ENCODE measurements around the gene ACVR2A. TPM values are rescaled to one million over a fixed set of nuclear protein-coding genes. Genes with fewer than 3 reads are reported as not detected.

ACVR2A gene
- total RNA-seq, 4 donors from 2014 or later: 23.0 to 48.1 (median 23.8) TPM

DNA sequence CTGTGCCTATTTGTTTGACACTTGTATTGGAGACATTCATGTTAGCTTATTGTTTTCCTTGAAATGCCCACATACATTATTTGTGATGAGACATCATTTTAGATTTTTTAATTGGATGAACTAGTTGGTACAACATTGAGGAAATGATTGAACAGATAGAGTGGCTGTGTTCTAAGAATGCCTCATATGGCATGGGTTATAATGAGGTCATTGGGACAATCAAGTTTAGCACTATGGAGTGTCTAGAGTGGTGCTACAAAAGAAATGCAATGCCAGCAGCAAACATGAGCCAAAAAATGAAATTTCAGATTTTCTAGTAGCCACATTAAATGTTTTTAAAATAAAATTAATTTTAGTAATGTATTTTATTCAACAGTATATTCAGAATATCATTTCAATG is 28.1 kb downstream of the ACVR2A start:
- Histone ChIP-seq H3K4me3 (no peak overlapping the region), H3K9me3 (no peaks in the 10 kb centered on the region), H3K36me3 (no peaks in the 10 kb centered on the region), H3K27ac (no peak overlapping the region), H3K27me3 (no peaks in the 10 kb centered on the region), H3K4me1 (peaks cover 0 to 65% (median 8%) of the 10 kb centered on the region in 3 donors)
- ATAC-seq: no peak
- TF ChIP-seq POLR2A (IDR thresholded peaks at IDR 0.05) (no peak), POLR2AphosphoS5 (IDR thresholded peaks at IDR 0.05) (no peak), EP300 (IDR thresholded peaks at IDR 0.05) (no peak)
- TF ChIP-seq, protein P1, sequence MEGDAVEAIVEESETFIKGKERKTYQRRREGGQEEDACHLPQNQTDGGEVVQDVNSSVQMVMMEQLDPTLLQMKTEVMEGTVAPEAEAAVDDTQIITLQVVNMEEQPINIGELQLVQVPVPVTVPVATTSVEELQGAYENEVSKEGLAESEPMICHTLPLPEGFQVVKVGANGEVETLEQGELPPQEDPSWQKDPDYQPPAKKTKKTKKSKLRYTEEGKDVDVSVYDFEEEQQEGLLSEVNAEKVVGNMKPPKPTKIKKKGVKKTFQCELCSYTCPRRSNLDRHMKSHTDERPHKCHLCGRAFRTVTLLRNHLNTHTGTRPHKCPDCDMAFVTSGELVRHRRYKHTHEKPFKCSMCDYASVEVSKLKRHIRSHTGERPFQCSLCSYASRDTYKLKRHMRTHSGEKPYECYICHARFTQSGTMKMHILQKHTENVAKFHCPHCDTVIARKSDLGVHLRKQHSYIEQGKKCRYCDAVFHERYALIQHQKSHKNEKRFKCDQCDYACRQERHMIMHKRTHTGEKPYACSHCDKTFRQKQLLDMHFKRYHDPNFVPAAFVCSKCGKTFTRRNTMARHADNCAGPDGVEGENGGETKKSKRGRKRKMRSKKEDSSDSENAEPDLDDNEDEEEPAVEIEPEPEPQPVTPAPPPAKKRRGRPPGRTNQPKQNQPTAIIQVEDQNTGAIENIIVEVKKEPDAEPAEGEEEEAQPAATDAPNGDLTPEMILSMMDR (IDR thresholded peaks at IDR 0.05): no peak

DNA sequence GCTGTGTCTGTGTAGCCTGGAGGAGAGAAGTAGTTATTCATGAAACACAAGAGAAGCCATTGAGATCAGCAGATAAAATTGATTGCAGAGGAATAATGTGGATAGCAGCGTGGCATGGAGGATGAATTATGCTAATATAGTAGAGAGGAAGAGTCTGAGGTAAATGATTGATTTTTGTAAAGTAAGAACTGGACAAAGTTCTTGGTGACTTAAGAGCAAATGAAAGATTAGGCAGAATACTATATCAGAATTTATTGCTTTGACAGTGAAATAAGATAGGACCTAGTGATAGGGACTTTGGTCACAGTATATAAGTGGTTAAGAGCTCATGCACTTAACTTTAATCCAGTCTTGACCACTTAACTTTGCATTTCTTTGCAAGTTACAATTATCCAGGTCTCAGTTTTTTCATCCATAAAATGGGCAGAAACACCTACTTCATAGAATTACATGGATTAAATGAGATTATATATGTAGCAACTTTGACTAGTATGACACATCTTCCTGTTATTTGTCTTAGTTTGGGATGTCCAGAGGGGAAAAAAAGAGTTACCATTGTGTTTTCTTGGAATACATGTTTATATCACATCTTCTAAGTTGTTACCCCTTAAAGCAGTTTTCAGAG is 29.1 kb downstream of the ACVR2A start:
- no peak for ATAC-seq
- Histone ChIP-seq H3K27me3 (no peaks in the 10 kb centered on the region), H3K4me3 (no peak overlapping the region), H3K36me3 (no peaks in the 10 kb centered on the region), H3K27ac (no peak overlapping the region), H3K9me3 (no peaks in the 10 kb centered on the region), H3K4me1 (peaks cover 0 to 75% (median 8%) of the 10 kb centered on the region in 3 donors)
- TF ChIP-seq, protein P1 (IDR thresholded peaks at IDR 0.05): no peak
- no peak for TF ChIP-seq POLR2A (IDR thresholded peaks at IDR 0.05)
- TF ChIP-seq POLR2AphosphoS5 (IDR thresholded peaks at IDR 0.05): no peak
- TF ChIP-seq EP300 (IDR thresholded peaks at IDR 0.05): no peak
- WGBS, 2 donors (ENCODE audit: low coverage in 1 of 2): 80% methylated on average over 1 of the region's 1 CpG; no CpG with 5 or more reads in 1 of the 2 donors

DNA sequence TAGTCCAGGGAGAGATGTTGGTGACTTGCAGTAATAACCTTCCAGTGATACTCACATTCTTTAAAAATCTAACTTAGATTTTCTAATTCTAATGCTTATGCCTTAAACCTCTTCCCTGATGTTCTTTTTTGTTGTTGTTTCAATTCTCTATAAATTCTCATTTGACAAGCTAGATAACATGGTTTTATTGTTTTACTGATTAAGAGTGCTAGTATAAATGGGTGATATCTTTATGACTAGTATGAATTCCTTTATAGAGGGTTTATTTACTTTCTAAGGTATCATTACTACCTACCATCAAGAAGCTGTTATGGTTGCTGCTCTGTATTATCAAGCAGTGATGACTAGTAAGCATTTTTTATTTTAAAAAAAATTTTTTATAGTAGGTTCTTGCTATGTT is 35.0 kb downstream of the ACVR2A start:
- Histone ChIP-seq H3K27me3 (no peaks in the 10 kb centered on the region), H3K4me1 (peaks cover 3 to 99% (median 15%) of the 10 kb centered on the region in 3 donors), H3K27ac (no peak overlapping the region), H3K36me3 (no peaks in the 10 kb centered on the region), H3K4me3 (no peak overlapping the region), H3K9me3 (no peaks in the 10 kb centered on the region)
- ATAC-seq: no peak
- no peak for TF ChIP-seq EP300 (IDR thresholded peaks at IDR 0.05)
- TF ChIP-seq, protein P1 (IDR thresholded peaks at IDR 0.05): no peak
- no peak for TF ChIP-seq POLR2AphosphoS5 (IDR thresholded peaks at IDR 0.05)
- TF ChIP-seq POLR2A (IDR thresholded peaks at IDR 0.05): no peak

DNA sequence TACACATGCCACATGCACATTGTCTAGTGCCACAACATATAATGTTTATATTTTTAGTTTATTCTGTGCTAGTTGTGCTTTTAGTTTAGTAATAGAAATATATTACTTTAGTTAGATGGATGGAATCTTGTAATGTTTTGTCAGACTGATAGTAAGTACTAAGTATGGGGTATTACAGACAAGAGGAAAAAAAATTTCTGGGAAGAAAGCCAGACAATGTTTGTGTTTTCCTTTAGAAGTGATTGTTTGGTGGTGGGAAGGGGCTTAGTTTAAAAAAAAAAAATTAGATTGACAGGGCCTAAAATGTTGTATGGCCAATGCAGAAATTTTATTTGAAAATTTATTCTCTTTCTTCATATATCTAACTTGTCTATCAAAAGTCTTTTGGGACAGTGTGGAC is 37.8 kb downstream of the ACVR2A start:
- no peaks in the 10 kb centered on the region for H3K9me3 ChIP-seq
- H3K27me3 ChIP-seq: no peaks in the 10 kb centered on the region
- no peaks in the 10 kb centered on the region for H3K36me3 ChIP-seq
- TF ChIP-seq POLR2A (IDR thresholded peaks at IDR 0.05) (no peak), POLR2AphosphoS5 (IDR thresholded peaks at IDR 0.05) (no peak), EP300 (IDR thresholded peaks at IDR 0.05) (no peak)
- TF ChIP-seq, protein P1 (IDR thresholded peaks at IDR 0.05): no peak
- ATAC-seq: no peak
- H3K27ac ChIP-seq: no peak overlapping the region
- H3K4me3 ChIP-seq: no peak overlapping the region
- peaks cover 3 to 98% (median 6%) of the 10 kb centered on the region in 3 donors for H3K4me1 ChIP-seq

DNA sequence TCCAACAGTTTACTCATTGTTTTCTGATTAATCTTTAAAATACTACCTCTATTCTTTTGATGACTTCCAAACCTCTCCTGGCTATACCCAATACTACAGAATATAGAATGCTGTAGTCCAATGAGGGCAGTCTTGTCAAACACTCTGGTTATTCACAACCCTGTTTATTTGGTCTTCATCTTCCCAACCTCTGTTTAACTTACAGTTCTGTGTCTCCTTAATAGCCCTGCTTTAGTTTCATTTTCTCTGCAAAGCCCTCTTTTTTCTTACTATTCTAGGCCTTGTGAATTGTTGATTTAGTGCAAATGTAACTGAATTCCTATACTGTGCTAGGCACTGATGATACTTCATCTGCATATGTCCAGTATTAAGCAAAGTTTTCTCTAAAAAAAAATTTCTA is 40.0 kb downstream of the ACVR2A start:
- peak overlapping the region in 3 of 4 donors; percentile 18 to 40 (median 29) for H3K27ac ChIP-seq
- peaks cover 3 to 81% (median 6%) of the 10 kb centered on the region in 3 donors for H3K4me1 ChIP-seq
- H3K27me3 ChIP-seq: no peaks in the 10 kb centered on the region
- no peak for TF ChIP-seq EP300 (IDR thresholded peaks at IDR 0.05)
- TF ChIP-seq POLR2A (IDR thresholded peaks at IDR 0.05): no peak
- TF ChIP-seq, protein P1 (IDR thresholded peaks at IDR 0.05): no peak
- no peak for TF ChIP-seq POLR2AphosphoS5 (IDR thresholded peaks at IDR 0.05)
- no peaks in the 10 kb centered on the region for H3K9me3 ChIP-seq
- H3K36me3 ChIP-seq: no peaks in the 10 kb centered on the region
- H3K4me3 ChIP-seq: no peak overlapping the region
- no peak for ATAC-seq
